ENCODE results near the gene ZNF48. TPM values are rescaled to one million over a fixed set of nuclear protein-coding genes. Genes with fewer than 3 reads are reported as not detected.

Gene ZNF48
- total and polyA plus RNA-seq, 2 donors (not counting 1 experiment from before 2014, with no cell fraction given): 3.2 to 7.3 TPM

- no peak for DNase-seq (ENCODE audit: low read depth in 2 of 2)
- Histone ChIP-seq H4K20me1 (ENCODE audit: control insufficient read depth, extremely low read depth, insufficient read depth, low read length) (no peaks in the 10 kb centered on the region), H3K4me3 (replicated peaks in 1 of 4; ENCODE audit: control extremely low read depth in 1 of 4, insufficient read depth in 1 of 4, low read depth in 3 of 4, low read length in 4 of 4) (no peak overlapping the region), H3K27me3 (ENCODE audit: control insufficient read depth, insufficient read depth, low read length) (no peaks in the 10 kb centered on the region), H3K4me1 (ENCODE audit: control insufficient read depth, extremely low read depth, insufficient read depth, low read length) (peaks cover 12% of the 10 kb centered on the region), H3K9me3 (ENCODE audit: control insufficient read depth, insufficient read depth, low read depth, low read length) (no peaks in the 10 kb centered on the region), H3K36me3 (ENCODE audit: control insufficient read depth, insufficient read depth, low read length) (peaks cover 16% of the 10 kb centered on the region), H3K9ac (ENCODE audit: insufficient read depth, low read length) (no peak overlapping the region), H2AFZ (ENCODE audit: low read length) (no peak overlapping the region), H3K27ac (ENCODE audit: insufficient read depth, low read length) (no peak overlapping the region), H3K4me2 (ENCODE audit: extremely low read depth, insufficient read depth, low read length) (no peak overlapping the region), H3K79me2 (ENCODE audit: control insufficient read depth, insufficient read depth, low read length) (peaks cover 37% of the 10 kb centered on the region)
- no peak for TF ChIP-seq CTCF (conservative IDR thresholded peaks at IDR 0.05 in 1 of 2, IDR thresholded peaks at IDR 0.05 in 1 of 2; ENCODE audit: low read depth in 1 of 2, low read length in 2 of 2)
- no peak for TF ChIP-seq EZH2 (IDR thresholded peaks at IDR 0.05; ENCODE audit: low read length, missing control alignments)
These were observed 35.4 kb upstream of the ZNF48 start for GRCh38 chr16:30359871-30360170.

- Histone ChIP-seq H3K4me2 (ENCODE audit: extremely low read depth, insufficient read depth, low read length) (no peak overlapping the region), H2AFZ (ENCODE audit: low read length) (no peak overlapping the region), H3K9me3 (ENCODE audit: control insufficient read depth, insufficient read depth, low read depth, low read length) (no peaks in the 10 kb centered on the region), H3K79me2 (ENCODE audit: control insufficient read depth, insufficient read depth, low read length) (peaks cover 48% of the 10 kb centered on the region), H3K9ac (ENCODE audit: insufficient read depth, low read length) (no peak overlapping the region), H3K27me3 (ENCODE audit: control insufficient read depth, insufficient read depth, low read length) (no peaks in the 10 kb centered on the region), H4K20me1 (ENCODE audit: control insufficient read depth, extremely low read depth, insufficient read depth, low read length) (no peaks in the 10 kb centered on the region), H3K4me1 (ENCODE audit: control insufficient read depth, extremely low read depth, insufficient read depth, low read length) (peaks cover 6% of the 10 kb centered on the region), H3K36me3 (ENCODE audit: control insufficient read depth, insufficient read depth, low read length) (peaks cover 16% of the 10 kb centered on the region), H3K27ac (ENCODE audit: insufficient read depth, low read length) (no peak overlapping the region), H3K4me3 (replicated peaks in 1 of 4; ENCODE audit: control extremely low read depth in 1 of 4, insufficient read depth in 1 of 4, low read depth in 3 of 4, low read length in 4 of 4) (no peak overlapping the region)
- DNase-seq (ENCODE audit: low read depth in 2 of 2): no peak
- TF ChIP-seq EZH2 (IDR thresholded peaks at IDR 0.05; ENCODE audit: low read length, missing control alignments): no peak
- no peak for TF ChIP-seq CTCF (conservative IDR thresholded peaks at IDR 0.05 in 1 of 2, IDR thresholded peaks at IDR 0.05 in 1 of 2; ENCODE audit: low read depth in 1 of 2, low read length in 2 of 2)
These were observed 34.0 kb upstream of the ZNF48 start for GRCh38 chr16:30361180-30361579.

- H3K36me3 ChIP-seq (ENCODE audit: control insufficient read depth, insufficient read depth, low read length): peaks cover 1% of the 10 kb centered on the region
- H3K4me3 ChIP-seq (replicated peaks in 1 of 4; ENCODE audit: control extremely low read depth in 1 of 4, insufficient read depth in 1 of 4, low read depth in 3 of 4, low read length in 4 of 4): no peak overlapping the region
- H2AFZ ChIP-seq (ENCODE audit: low read length): no peak overlapping the region
- H3K79me2 ChIP-seq (ENCODE audit: control insufficient read depth, insufficient read depth, low read length): peaks cover 77% of the 10 kb centered on the region
- H3K27me3 ChIP-seq (ENCODE audit: control insufficient read depth, insufficient read depth, low read length): no peaks in the 10 kb centered on the region
- H3K9ac ChIP-seq (ENCODE audit: insufficient read depth, low read length): no peak overlapping the region
- peaks cover 2% of the 10 kb centered on the region for H3K4me1 ChIP-seq (ENCODE audit: control insufficient read depth, extremely low read depth, insufficient read depth, low read length)
- TF ChIP-seq EZH2 (IDR thresholded peaks at IDR 0.05; ENCODE audit: low read length, missing control alignments) (no peak), CTCF (conservative IDR thresholded peaks at IDR 0.05 in 1 of 2, IDR thresholded peaks at IDR 0.05 in 1 of 2; ENCODE audit: low read depth in 1 of 2, low read length in 2 of 2) (no peak)
- no peak overlapping the region for H3K4me2 ChIP-seq (ENCODE audit: extremely low read depth, insufficient read depth, low read length)
- no peak for DNase-seq (ENCODE audit: low read depth in 2 of 2)
- H3K9me3 ChIP-seq (ENCODE audit: control insufficient read depth, insufficient read depth, low read depth, low read length): no peaks in the 10 kb centered on the region
- no peaks in the 10 kb centered on the region for H4K20me1 ChIP-seq (ENCODE audit: control insufficient read depth, extremely low read depth, insufficient read depth, low read length)
- H3K27ac ChIP-seq (ENCODE audit: insufficient read depth, low read length): no peak overlapping the region
These were observed 30.0 kb upstream of the ZNF48 start for GRCh38 chr16:30365200-30365599.

All from fibroblast of lung (primary cell).